RWPE2 (cell line): Measurements from ENCODE around the gene WNT4.
"Not testable (repeated sequence)": the region's sequence is repeated elsewhere in the genome, so short reads cannot be mapped to it uniquely, and the experiment has no call there.

Experiments used
- ATAC-seq: fragments of 200-7000 bp; cut with Tn5 transposase; 3 replicates; pipeline ENCODE4 v1.9.1; 2021; ENCODE audit warnings: low read depth
- DNase-seq: peaks from one replicate; pipeline ENCODE4 v3.0.0-alpha.2; 2020; ENCODE audit warnings: low spot score
- H3K27ac ChIP-seq: fragments of 450-650 bp; 2 replicates; pipeline ENCODE4 v1.5.1; 2017; ENCODE audit warnings: mild to moderate bottlenecking; ENCODE audit not compliant: poor library complexity, severe bottlenecking
- H3K27me3 ChIP-seq: fragments of 250-450 bp; sonication (Bioruptor Pico); 2 replicates; pipeline ENCODE4 v1.5.1; 2021; ENCODE audit warnings: mild to moderate bottlenecking, moderate library complexity; ENCODE audit not compliant: insufficient read depth, poor library complexity, severe bottlenecking
- H3K36me3 ChIP-seq: fragments of 250-450 bp; sonication (Bioruptor Pico); 2 replicates; pipeline ENCODE4 v1.5.1; 2020; ENCODE audit warnings: low read depth, mild to moderate bottlenecking, moderate library complexity
- H3K4me1 ChIP-seq: fragments of 250-450 bp; sonication (Bioruptor Pico); 2 replicates; pipeline ENCODE4 v1.5.1; 2021; ENCODE audit warnings: mild to moderate bottlenecking, moderate library complexity; ENCODE audit not compliant: insufficient read depth, poor library complexity, severe bottlenecking
- H3K4me3 ChIP-seq: fragments of 250-450 bp; sonication (Bioruptor Pico); 2 replicates; pipeline ENCODE4 v1.5.1; 2021; ENCODE audit warnings: mild to moderate bottlenecking, moderate library complexity; ENCODE audit not compliant: severe bottlenecking
- H3K9me3 ChIP-seq: fragments of 250-450 bp; sonication (Bioruptor Pico); 2 replicates; pipeline ENCODE4 v1.5.1; 2021; ENCODE audit warnings: mild to moderate bottlenecking, moderate library complexity; ENCODE audit not compliant: severe bottlenecking
- CTCF ChIP-seq: fragments of 450-650 bp; IDR thresholded peaks from one replicate; pipeline ENCODE4 v1.5.1; 2017; ENCODE audit warnings: mild to moderate bottlenecking, moderate library complexity; ENCODE audit not compliant: poor library complexity, severe bottlenecking

Gene WNT4

GRCh38 chr1:22098752-22099151 is 44.1 kb downstream of the WNT4 start:
- H3K9me3 ChIP-seq: no peaks in the 10 kb centered on the region
- no peak for DNase-seq
- TF ChIP-seq CTCF: no peak
- H3K27ac ChIP-seq: no peak overlapping the region
- no peak overlapping the region for H3K4me3 ChIP-seq
- ATAC-seq: no peak
- H3K36me3 ChIP-seq: peaks cover 79% of the 10 kb centered on the region
- no peaks in the 10 kb centered on the region for H3K4me1 ChIP-seq
- no peaks in the 10 kb centered on the region for H3K27me3 ChIP-seq

GRCh38 chr1:22096463-22096862 is 46.4 kb downstream of the WNT4 start:
- Histone ChIP-seq H3K9me3 (no peaks in the 10 kb centered on the region), H3K27ac (no peak overlapping the region), H3K4me3 (no peak overlapping the region), H3K36me3 (peaks cover 85% of the 10 kb centered on the region), H3K4me1 (no peaks in the 10 kb centered on the region), H3K27me3 (no peaks in the 10 kb centered on the region)
- no peak for TF ChIP-seq CTCF
- DNase-seq (no peak), ATAC-seq (no peak)

- Histone ChIP-seq H3K4me1 (peaks cover 3% of the 10 kb centered on the region), H3K27ac (no peak overlapping the region), H3K36me3 (peaks cover 85% of the 10 kb centered on the region), H3K4me3 (no peak overlapping the region), H3K9me3 (no peaks in the 10 kb centered on the region), H3K27me3 (no peaks in the 10 kb centered on the region)
- no peak for TF ChIP-seq CTCF
- DNase-seq (no peak), ATAC-seq (no peak)
Observed at GRCh38 chr1:22096036-22096435, 46.9 kb downstream of the WNT4 start.

GRCh38 chr1:22093513-22093912 is 49.4 kb downstream of the WNT4 start:
- no peak for ATAC-seq
- Histone ChIP-seq H3K27me3 (no peaks in the 10 kb centered on the region), H3K4me3 (no peak overlapping the region), H3K9me3 (no peaks in the 10 kb centered on the region), H3K36me3 (peaks cover 89% of the 10 kb centered on the region), H3K27ac (peak overlapping the region; percentile 41), H3K4me1 (peaks cover 29% of the 10 kb centered on the region)
- no peak for TF ChIP-seq CTCF
- no peak for DNase-seq

- H3K36me3 ChIP-seq: peaks cover 89% of the 10 kb centered on the region
Observed at GRCh38 chr1:22092026-22092768, 50.7 kb downstream of the WNT4 start.

More at GRCh38 chr1:22092026-22092768, 50.7 kb downstream of the WNT4 start:
- Histone ChIP-seq H3K4me1 (peaks cover 39% of the 10 kb centered on the region), H3K27ac (peak overlapping the region; percentile 41)
- peak; percentile 21 for TF ChIP-seq CTCF
- DNase-seq, H3K27me3 ChIP-seq, H3K4me3 ChIP-seq, H3K9me3 ChIP-seq: not testable (repeated sequence)
- peak; percentile 89 for ATAC-seq
